Activated CD8-positive, alpha-beta T cell treated with anti-CD3 and anti-CD28 coated beads for 36 hours (primary cell): ENCODE results near the gene PCGF1. TPM values are rescaled to one million over a fixed set of nuclear protein-coding genes. Genes with fewer than 3 reads are reported as not detected.
A peak's percentile ranks its signal among the peaks of the same experiment; 100 is the strongest.

ENCODE experiments used
- ATAC-seq: fragments of 200-7000 bp; cut with Tn5 transposase; one replicate; pipeline ENCODE4 v1.10.0; 2021; ENCODE audit warnings: mild to moderate bottlenecking, moderate library complexity
- CTCF ChIA-PET: fragments of 350-600 bp; sonication (Branson Sonifier 250); formaldehyde crosslinking; loops from one replicate; lab custom pipeline; 2021; ENCODE audit warnings: antibody characterized with exemption; lab: Charles Lee
- POLR2A ChIA-PET: fragments of 350-600 bp; sonication (Branson Sonifier 250); formaldehyde crosslinking; loops from one replicate; lab custom pipeline; 2021; ENCODE audit warnings: antibody characterized with exemption; lab: Charles Lee
- DNase-seq: peaks from one replicate; pipeline ENCODE4 v3.0.0-alpha.2; 2020
- H3K27ac Mint-ChIP-seq: one replicate; pipeline ENCODE4 v1.8.0; 2021; ENCODE audit warnings: mild to moderate bottlenecking, mixed read lengths
- H3K27me3 Mint-ChIP-seq: one replicate; pipeline ENCODE4 v1.8.0; 2021; ENCODE audit warnings: mixed read lengths
- H3K36me3 Mint-ChIP-seq: one replicate; pipeline ENCODE4 v1.8.0; 2021; ENCODE audit warnings: low read depth, mixed read lengths
- H3K4me1 Mint-ChIP-seq: one replicate; pipeline ENCODE4 v1.8.0; 2021; ENCODE audit warnings: low read depth, mixed read lengths
- H3K4me3 Mint-ChIP-seq: one replicate; pipeline ENCODE4 v1.8.0; 2021; ENCODE audit warnings: mild to moderate bottlenecking, moderate library complexity, mixed read lengths
- H3K9me3 Mint-ChIP-seq: one replicate; pipeline ENCODE4 v1.8.0; 2021; ENCODE audit warnings: mixed read lengths
- CTCF ChIP-seq: fragments of 200-600 bp; IDR thresholded peaks from one replicate; pipeline ENCODE4 v1.8.0; 2022; ENCODE audit warnings: antibody characterized with exemption, mild to moderate bottlenecking
- intact Hi-C: fragments of 100-400 bp; cut with micrococcal nuclease; formaldehyde crosslinking; loops from one replicate; pipeline ENCODE4 v1.10.0; 2022
- total RNA-seq, 2 experiments: library from RNA; stranded (reverse); gene quantifications; one replicate each; pipeline ENCODE4 v1.2.3, GENCODE V29; 2021

PCGF1 gene
- total RNA-seq, 2 experiments from 2014 or later = 16.1 to 21.1 TPM

GRCh38 chr2:74522516-74522915 is 15.0 kb upstream of the PCGF1 start:
- CTCF ChIA-PET = interaction anchor here (0.7 to 2.5 kb wide), 4 partner anchors 9 to 255 kb away, joined by 3 to 10 read pairs (median 3); no protein-coding TSS in a partner anchor
- DNase-seq (no peak), ATAC-seq (no peak)
- Mint-ChIP-seq H3K36me3 (peaks cover 25% of the 10 kb centered on the region), H3K27me3 (peaks cover 20% of the 10 kb centered on the region), H3K4me1 (peaks cover 11% of the 10 kb centered on the region), H3K27ac (no peak overlapping the region), H3K4me3 (no peak overlapping the region), H3K9me3 (no peaks in the 10 kb centered on the region)
- intact Hi-C loops = no loop called here
- POLR2A ChIA-PET = interaction anchor here (0.8 kb wide), 1 partner anchor 27 kb away, joined by 3 read pairs; no protein-coding TSS in a partner anchor
- TF ChIP-seq CTCF = no peak

DNA sequence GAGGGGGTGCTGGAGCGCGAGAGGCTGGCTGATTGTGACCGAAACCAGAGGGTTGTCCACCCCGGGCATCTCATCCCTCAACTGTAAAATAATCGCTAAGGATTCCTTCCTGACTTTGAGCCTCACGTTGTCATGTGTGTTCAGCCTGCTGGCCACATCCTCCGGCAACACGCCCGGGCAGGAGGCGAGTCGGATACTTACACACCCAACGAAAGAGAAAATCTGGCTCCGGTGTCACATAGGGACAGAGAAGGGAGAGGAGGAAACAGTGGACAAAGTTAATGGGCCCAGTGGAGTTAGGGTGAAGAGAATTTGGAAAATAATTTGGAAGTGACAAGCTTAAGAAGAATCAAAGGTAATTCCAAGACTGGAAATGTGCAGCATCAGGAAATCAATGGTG is 9.2 kb upstream of the PCGF1 start:
- ATAC-seq = no peak
- POLR2A ChIA-PET = interaction anchor here (0.8 to 2.7 kb wide), 4 partner anchors 10 to 16 kb away, joined by 3 to 15 read pairs (median 4); partner anchors contain the start of genes AUP1 and HTRA2
- intact Hi-C loops = no loop called here
- CTCF ChIA-PET = interaction anchor here (1.8 kb wide), 1 partner anchor 15 kb away, joined by 4 read pairs; no protein-coding TSS in a partner anchor
- peaks cover 23% of the 10 kb centered on the region for H3K4me1 Mint-ChIP-seq
- H3K36me3 Mint-ChIP-seq = peaks cover 5% of the 10 kb centered on the region
- peaks cover 61% of the 10 kb centered on the region for H3K27me3 Mint-ChIP-seq
- no peak overlapping the region for H3K27ac Mint-ChIP-seq
- TF ChIP-seq CTCF = no peak
- DNase-seq = no peak
- H3K9me3 Mint-ChIP-seq = no peaks in the 10 kb centered on the region
- peak overlapping the region; percentile 42 for H3K4me3 Mint-ChIP-seq

- ChIA-PET POLR2A (interaction anchor here (0.8 to 2.7 kb wide), 6 partner anchors 9 to 15 kb away, joined by 3 to 15 read pairs (median 4); partner anchors contain the start of genes AUP1 and HTRA2), CTCF (interaction anchor here (1.1 to 1.8 kb wide), 2 partner anchors 16 to 71 kb away, joined by 3 to 4 read pairs; no protein-coding TSS in a partner anchor)
- TF ChIP-seq CTCF = no peak
- Mint-ChIP-seq H3K9me3 (no peaks in the 10 kb centered on the region), H3K4me3 (peak overlapping the region; percentile 42), H3K36me3 (peaks cover 5% of the 10 kb centered on the region), H3K4me1 (peaks cover 26% of the 10 kb centered on the region), H3K27ac (no peak overlapping the region), H3K27me3 (peaks cover 66% of the 10 kb centered on the region)
- peak; percentile 80 for ATAC-seq
- intact Hi-C loops = no loop called here
- peak; percentile 80 for DNase-seq
Measured at GRCh38 chr2:74515981-74516633, 8.6 kb upstream of the PCGF1 start.

DNA sequence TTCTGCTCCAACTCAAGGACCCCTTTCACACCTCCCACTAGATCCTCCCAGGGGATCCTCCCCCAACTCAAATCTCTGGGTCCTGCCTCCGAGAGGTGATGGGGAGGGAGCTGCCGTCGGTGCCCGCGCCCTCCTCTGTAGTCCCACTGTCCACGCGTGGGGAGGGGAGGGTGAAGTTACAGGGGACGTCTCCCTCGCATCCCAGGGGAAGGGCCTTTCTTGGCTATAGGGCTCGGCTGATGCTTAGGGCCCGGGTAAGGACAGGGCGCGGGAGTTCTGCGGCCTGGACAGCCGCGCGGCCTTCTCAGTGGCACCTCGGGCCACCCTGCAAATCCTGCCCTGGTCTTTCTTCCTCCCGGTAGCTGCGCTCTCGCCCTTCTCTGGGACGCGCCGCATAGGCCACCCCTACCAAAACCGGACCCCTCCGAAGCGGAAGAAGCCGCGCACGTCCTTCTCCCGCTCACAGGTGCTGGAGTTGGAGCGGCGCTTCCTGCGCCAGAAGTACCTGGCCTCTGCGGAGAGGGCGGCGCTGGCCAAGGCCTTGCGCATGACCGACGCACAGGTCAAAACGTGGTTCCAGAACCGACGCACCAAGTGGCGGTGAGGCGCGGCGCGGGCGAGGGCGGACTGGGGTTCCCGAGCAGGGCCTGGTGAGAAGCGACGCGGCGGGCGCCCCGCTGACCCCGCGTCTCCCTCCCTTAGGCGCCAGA is 7.9 kb upstream of the PCGF1 start:
- no peak for TF ChIP-seq CTCF
- intact Hi-C loops = no loop called here
- ATAC-seq = peak; percentile 10
- H3K4me1 Mint-ChIP-seq = peaks cover 26% of the 10 kb centered on the region
- peaks cover 70% of the 10 kb centered on the region for H3K27me3 Mint-ChIP-seq
- H3K36me3 Mint-ChIP-seq = peaks cover 5% of the 10 kb centered on the region
- no peak overlapping the region for H3K27ac Mint-ChIP-seq
- CTCF ChIA-PET = interaction anchor here (1.1 to 2.0 kb wide), 3 partner anchors 9 to 72 kb away, joined by 3 to 4 read pairs (median 3); partner anchors contain the start of genes CCDC142 and TTC31
- POLR2A ChIA-PET = interaction anchor here (1.3 to 2.7 kb wide), 5 partner anchors 12 to 18 kb away, joined by 3 to 15 read pairs (median 5); partner anchors contain the start of genes AUP1 and HTRA2
- peak overlapping the region; percentile 52 for H3K4me3 Mint-ChIP-seq
- no peak for DNase-seq
- no peaks in the 10 kb centered on the region for H3K9me3 Mint-ChIP-seq
